Neural cell (in vitro differentiated cells): ENCODE results near the gene HOOK1. TPM values are rescaled to one million over a fixed set of nuclear protein-coding genes. Genes with fewer than 3 reads are reported as not detected.

ENCODE experiments used
- H2AFZ ChIP-seq: fragments of 200-600, 300-800 bp; sonication (generic), shearing (Covaris generic); 2 replicates; pipeline ENCODE4 v1.6.0; 2014; ENCODE audit warnings: low read depth, mild to moderate bottlenecking, antibody characterized with exemption, low read length, moderate library complexity
- H3F3A ChIP-seq: fragments of 200-600 bp; shearing (Covaris generic); 2 replicates; pipeline ENCODE4 v1.6.1; 2016; ENCODE audit warnings: mild to moderate bottlenecking, moderate library complexity, mixed read lengths, antibody characterized with exemption, low read length; ENCODE audit not compliant: insufficient read depth, poor library complexity, severe bottlenecking
- H3K27ac ChIP-seq: fragments of 200-600, 300-800 bp; sonication (generic), shearing (Covaris generic); 2 replicates; pipeline ENCODE4 v1.5.1; 2014; ENCODE audit warnings: mild to moderate bottlenecking, low read length, moderate library complexity
- H3K27me3 ChIP-seq: fragments of 300-800, 200-600 bp; sonication (generic), shearing (Covaris generic); 2 replicates; pipeline ENCODE4 v1.6.0; 2014; ENCODE audit warnings: mild to moderate bottlenecking, low read depth, low read length, moderate library complexity; ENCODE audit not compliant: insufficient read depth
- H3K36me3 ChIP-seq: fragments of 300-800, 200-600 bp; sonication (generic), shearing (Covaris generic); 2 replicates; pipeline ENCODE4 v1.5.1; 2014; ENCODE audit warnings: mild to moderate bottlenecking, antibody characterized with exemption, low read length, moderate library complexity; ENCODE audit not compliant: insufficient read depth
- H3K4me2 ChIP-seq: fragments of 300-800, 200-600 bp; sonication (generic), shearing (Covaris generic); 2 replicates; pipeline ENCODE4 v1.6.0; 2014; ENCODE audit warnings: mild to moderate bottlenecking, low read length
- H3K4me3 ChIP-seq: fragments of 300-800, 200-600 bp; sonication (generic), shearing (Covaris generic); 2 replicates; pipeline ENCODE4 v1.5.1; 2014; ENCODE audit warnings: mild to moderate bottlenecking, low read length, moderate library complexity
- H3K79me2 ChIP-seq: fragments of 200-600 bp; shearing (Covaris generic); replicated peaks from 2 replicates; pipeline ENCODE4 v1.6.0; 2014; ENCODE audit warnings: mild to moderate bottlenecking, low read length, moderate library complexity; ENCODE audit not compliant: insufficient read depth
- H3K9ac ChIP-seq: fragments of 300-800, 200-600 bp; sonication (generic), shearing (Covaris generic); 2 replicates; pipeline ENCODE4 v1.6.1; 2016; ENCODE audit warnings: mild to moderate bottlenecking, low read length, mixed read lengths
- H3K9me2 ChIP-seq: fragments of 200-600 bp; shearing (Covaris generic); 2 replicates; pipeline ENCODE4 v1.6.1; 2016; ENCODE audit warnings: mild to moderate bottlenecking, low read length, mixed read lengths; ENCODE audit not compliant: insufficient read depth
- H3K9me3 ChIP-seq: fragments of 200-600, 300-800 bp; sonication (generic), shearing (Covaris generic); 2 replicates; pipeline ENCODE4 v1.6.1; 2016; ENCODE audit warnings: mild to moderate bottlenecking, mixed run types, low read length, moderate library complexity, mixed read lengths
- H4K20me1 ChIP-seq: fragments of 200-600 bp; shearing (Covaris generic); 2 replicates; pipeline ENCODE4 v1.6.1; 2016; ENCODE audit warnings: mild to moderate bottlenecking, mixed run types; ENCODE audit not compliant: insufficient read depth
- CTCF ChIP-seq: fragments of 450-650 bp; IDR thresholded peaks from 2 replicates; pipeline ENCODE4 v1.5.1; 2014; ENCODE audit warnings: antibody characterized with exemption, mild to moderate bottlenecking, moderate library complexity; ENCODE audit not compliant: poor library complexity, severe bottlenecking
- EP300 ChIP-seq: fragments of 450-650 bp; conservative IDR thresholded peaks from 2 replicates; pipeline ENCODE4 v1.6.1; 2014; ENCODE audit warnings: antibody characterized with exemption, mild to moderate bottlenecking, moderate library complexity; ENCODE audit not compliant: poor library complexity, severe bottlenecking
- EZH2 ChIP-seq: fragments of 200-600, 300-800 bp; shearing (Covaris generic), sonication (generic); IDR thresholded peaks from 2 replicates; pipeline ENCODE4 v1.6.1; 2014; ENCODE audit warnings: antibody characterized with exemption, low read length, borderline replicate concordance, mild to moderate bottlenecking; ENCODE audit not compliant: insufficient read depth, poor library complexity, severe bottlenecking
- MXI1 ChIP-seq: fragments of 450-650 bp; conservative IDR thresholded peaks from 2 replicates; pipeline ENCODE4 v1.6.1; 2014; ENCODE audit warnings: antibody characterized with exemption, mild to moderate bottlenecking; ENCODE audit not compliant: poor library complexity, severe bottlenecking
- POLR2AphosphoS5 ChIP-seq: IDR thresholded peaks from 2 replicates; pipeline ENCODE4 v1.6.1; 2012
- RAD21 ChIP-seq: fragments of 450-650 bp; conservative IDR thresholded peaks from 2 replicates; pipeline ENCODE4 v1.6.1; 2014; ENCODE audit warnings: antibody characterized with exemption, mild to moderate bottlenecking, moderate library complexity
- REST ChIP-seq: IDR thresholded peaks from 2 replicates; pipeline ENCODE4 v1.6.1; 2012; ENCODE audit warnings: borderline replicate concordance
- SMC3 ChIP-seq: fragments of 450-650 bp; conservative IDR thresholded peaks from 2 replicates; pipeline ENCODE4 v1.6.1; 2014; ENCODE audit warnings: antibody characterized with exemption, mild to moderate bottlenecking, moderate library complexity; ENCODE audit not compliant: poor library complexity
- polyA plus RNA-seq: library from polyadenylated mRNA; depleted of rRNA; stranded (reverse); fragments of >200 nt; gene quantifications from 2 replicates; pipeline ENCODE4 v1.2.3, GENCODE V29; 2014

HOOK1 gene
- polyA plus RNA-seq, 1 donor from 2014 or later, result 27.5 TPM

GRCh38 chr1:59768792-59769735 is 45.7 kb upstream of the HOOK1 start:
- H3K27me3 ChIP-seq, result no peaks in the 10 kb centered on the region
- H3K9ac ChIP-seq, result no peak overlapping the region
- no peak overlapping the region for H3K27ac ChIP-seq
- TF ChIP-seq SMC3 (no peak), EP300 (no peak), RAD21 (no peak), POLR2AphosphoS5 (no peak), CTCF (no peak), MXI1 (no peak)
- H2AFZ ChIP-seq, result no peak overlapping the region
- H3F3A ChIP-seq, result no peaks in the 10 kb centered on the region
- H4K20me1 ChIP-seq, result no peaks in the 10 kb centered on the region
- H3K79me2 ChIP-seq, result no peaks in the 10 kb centered on the region
- H3K4me2 ChIP-seq, result no peak overlapping the region
- no peaks in the 10 kb centered on the region for H3K9me3 ChIP-seq
- H3K4me3 ChIP-seq, result no peak overlapping the region
- no peaks in the 10 kb centered on the region for H3K9me2 ChIP-seq
- no peaks in the 10 kb centered on the region for H3K36me3 ChIP-seq

GRCh38 chr1:59769736-59770095 is 45.0 kb upstream of the HOOK1 start:
- H3K9me3 ChIP-seq, result no peaks in the 10 kb centered on the region
- H2AFZ ChIP-seq, result no peak overlapping the region
- H4K20me1 ChIP-seq, result no peaks in the 10 kb centered on the region
- no peaks in the 10 kb centered on the region for H3F3A ChIP-seq
- H3K9ac ChIP-seq, result no peak overlapping the region
- H3K36me3 ChIP-seq, result no peaks in the 10 kb centered on the region
- H3K79me2 ChIP-seq, result no peaks in the 10 kb centered on the region
- H3K4me3 ChIP-seq, result no peak overlapping the region
- TF ChIP-seq EZH2 (no peak), REST (no peak), POLR2AphosphoS5 (no peak)
- H3K4me2 ChIP-seq, result no peak overlapping the region
- no peaks in the 10 kb centered on the region for H3K9me2 ChIP-seq
- no peak overlapping the region for H3K27ac ChIP-seq
- no peaks in the 10 kb centered on the region for H3K27me3 ChIP-seq
